G401 (cell line): Measurements from ENCODE around the gene MYADML2. TPM values are rescaled to one million over a fixed set of nuclear protein-coding genes. Genes with fewer than 3 reads are reported as not detected.
A peak's percentile ranks its signal among the peaks of the same experiment; 100 is the strongest.

Experiments
- DNase-seq: peaks from one replicate; pipeline ENCODE4 v3.0.0-alpha.2; 2015; ENCODE audit warnings: low spot score
- in situ Hi-C: cut with HindIII; loops from 2 replicates; pipeline ENCODE4 v1.10.0; 2016; ENCODE audit warnings: low sequenced_read_pairs, mixed read lengths
- total RNA-seq: library from RNA; depleted of rRNA; stranded (reverse); fragments of >200 nt; shearing (Covaris generic); gene quantifications from 2 replicates; pipeline ENCODE4 v1.2.3, GENCODE V29; 2014

Gene MYADML2
- total RNA-seq, 1 experiment from 2014 or later = not detected

DNA sequence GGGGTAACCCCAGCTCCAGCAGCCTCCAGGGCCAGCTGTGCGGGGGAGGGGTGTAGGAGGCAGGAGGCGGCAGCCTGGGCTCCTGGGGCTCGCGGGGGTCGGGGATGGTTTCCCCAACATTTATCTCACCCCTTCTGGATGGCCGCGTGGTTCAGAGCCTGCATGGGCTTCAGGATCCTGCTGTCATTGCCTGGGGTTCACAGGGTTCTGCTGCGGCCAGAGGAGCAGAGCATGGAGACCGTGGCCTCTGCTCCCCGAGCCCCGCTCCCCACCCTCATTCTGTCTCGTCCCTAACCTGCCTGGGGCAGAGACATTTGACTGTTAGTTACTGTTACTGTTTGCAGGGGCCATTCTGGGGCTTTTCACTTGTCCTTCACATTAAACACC, 4.9 kb downstream of the MYADML2 start:
- in situ Hi-C loops = no loop called here
- DNase-seq = no peak

DNA sequence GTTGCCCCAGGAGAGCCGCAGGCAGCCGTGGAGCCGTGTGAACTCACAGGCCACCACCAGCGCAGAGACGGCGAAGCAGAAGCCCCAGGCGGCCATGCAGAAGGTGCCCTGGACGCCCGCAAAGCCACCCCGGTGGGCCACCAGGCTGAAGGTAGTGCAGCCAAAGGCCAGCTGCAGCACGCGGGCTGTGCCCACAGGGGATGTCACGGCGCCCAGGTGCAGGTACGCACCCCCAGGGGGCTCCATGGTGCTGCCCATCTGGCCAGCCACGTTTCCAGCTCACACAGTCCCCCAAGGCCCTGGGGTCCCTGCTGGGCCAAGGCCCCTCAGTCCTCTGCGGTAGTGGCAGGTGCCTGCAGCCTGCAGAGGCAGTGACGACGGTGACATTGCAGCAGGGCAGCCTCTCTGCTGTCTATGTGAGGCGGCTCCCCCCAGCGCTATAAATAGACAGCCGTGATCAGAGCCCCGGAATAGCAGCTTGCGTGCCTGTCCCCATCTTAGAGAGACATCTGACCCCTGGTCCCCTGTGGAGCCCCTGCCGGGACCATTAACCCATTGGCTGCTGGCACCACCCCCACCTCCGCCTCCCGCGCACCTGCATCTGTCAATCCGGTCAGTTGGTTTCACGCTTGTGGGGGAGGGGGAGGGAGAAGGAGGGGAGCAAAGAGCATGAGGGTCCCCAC, 5.4 kb downstream of the MYADML2 start:
- DNase-seq = no peak
- in situ Hi-C loops = no loop called here

DNA sequence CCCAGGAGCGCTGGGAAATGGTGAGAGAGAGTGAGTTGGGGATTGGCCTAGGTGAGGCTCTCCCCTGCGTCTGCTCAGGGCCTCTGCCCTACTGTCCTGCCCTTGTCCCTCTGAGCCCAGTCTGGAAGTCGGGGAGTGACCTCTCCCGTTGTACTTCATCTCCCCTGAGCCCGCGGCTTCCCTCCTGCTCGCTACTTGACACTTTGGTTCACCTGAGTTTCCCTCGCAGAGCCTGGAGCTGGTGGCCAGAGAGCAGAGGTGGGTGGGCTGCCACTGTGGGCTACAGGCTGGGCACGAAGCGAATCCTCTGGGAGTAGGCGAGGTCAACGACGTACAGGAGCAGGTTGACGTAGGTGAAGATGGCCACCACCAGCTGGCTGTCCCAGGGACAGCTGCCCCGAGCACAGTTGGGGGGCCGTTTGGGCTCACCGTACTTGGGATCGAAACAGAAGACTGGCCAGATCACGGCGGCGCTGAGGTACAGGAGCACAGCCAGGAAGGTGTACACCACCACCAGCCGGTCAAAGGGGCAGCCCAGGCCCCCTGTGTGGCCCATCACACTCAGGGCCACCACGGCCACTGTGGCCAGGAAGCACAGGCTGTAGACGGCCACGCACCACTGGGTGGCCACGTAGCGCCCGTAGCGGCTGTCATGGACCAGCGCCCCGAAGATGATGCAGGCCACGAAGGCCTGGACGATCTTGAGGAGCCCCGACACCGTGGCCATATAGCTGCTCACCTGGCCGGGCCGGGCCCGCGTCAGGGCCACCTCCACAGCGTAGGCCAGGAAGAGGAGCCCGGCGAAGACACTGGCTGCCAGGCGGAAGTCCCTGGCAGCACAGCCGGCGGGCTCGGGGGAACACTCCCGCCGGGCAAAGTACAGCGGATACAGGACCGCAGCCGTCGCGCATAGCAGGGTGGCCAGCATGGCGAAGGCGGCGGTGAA, 6.2 kb downstream of the MYADML2 start:
- DNase-seq = no peak
- in situ Hi-C loops = no loop called here

DNA sequence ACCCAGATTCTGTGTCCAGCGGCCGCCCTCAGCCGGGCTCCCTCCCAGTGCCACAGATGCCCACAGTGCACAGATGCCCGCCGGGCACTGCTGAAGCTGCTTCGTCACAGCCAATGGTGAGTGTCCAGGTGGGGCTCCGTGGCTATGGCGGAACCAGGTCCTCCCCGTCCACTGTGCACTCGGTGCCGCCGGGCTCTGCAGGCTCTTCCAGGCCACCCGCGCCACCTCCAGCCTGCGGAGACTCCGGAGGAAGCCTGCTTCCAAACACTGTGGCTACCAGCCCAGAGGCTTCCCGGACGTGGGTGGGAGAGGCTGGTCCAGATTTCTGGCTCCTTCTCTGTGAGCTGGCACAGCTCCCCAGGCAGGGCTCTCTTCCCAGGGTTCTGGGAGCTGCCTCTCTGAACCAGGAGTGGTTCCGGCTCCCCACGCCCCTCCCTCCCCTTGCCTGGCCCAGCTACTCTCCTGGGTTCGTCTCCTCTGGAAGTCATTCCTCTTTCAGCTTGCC, 7.1 kb downstream of the MYADML2 start:
- peak; percentile 64 for DNase-seq
- in situ Hi-C loops = no loop called here

DNA sequence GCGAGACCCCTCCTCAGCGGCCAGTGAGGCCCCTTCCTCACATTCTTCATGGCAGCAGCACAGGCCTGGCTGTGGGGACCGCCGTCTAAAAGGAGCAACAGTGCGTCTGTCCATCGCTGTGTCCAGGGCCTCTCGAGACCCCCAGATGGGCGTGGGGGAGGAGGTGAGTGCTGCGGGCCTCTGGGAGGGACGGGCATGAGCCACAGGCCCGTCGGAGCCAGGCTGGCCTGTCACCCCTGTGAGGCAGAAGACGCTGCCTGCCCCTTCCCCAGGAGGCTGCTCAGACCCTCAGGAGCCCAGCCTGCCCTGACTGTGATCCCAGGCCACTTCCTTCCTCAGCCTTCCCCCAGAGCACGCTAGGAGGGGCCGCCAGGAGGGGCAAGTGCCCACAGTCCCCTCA, 7.8 kb downstream of the MYADML2 start:
- DNase-seq = no peak
- in situ Hi-C loops = no loop called here

DNA sequence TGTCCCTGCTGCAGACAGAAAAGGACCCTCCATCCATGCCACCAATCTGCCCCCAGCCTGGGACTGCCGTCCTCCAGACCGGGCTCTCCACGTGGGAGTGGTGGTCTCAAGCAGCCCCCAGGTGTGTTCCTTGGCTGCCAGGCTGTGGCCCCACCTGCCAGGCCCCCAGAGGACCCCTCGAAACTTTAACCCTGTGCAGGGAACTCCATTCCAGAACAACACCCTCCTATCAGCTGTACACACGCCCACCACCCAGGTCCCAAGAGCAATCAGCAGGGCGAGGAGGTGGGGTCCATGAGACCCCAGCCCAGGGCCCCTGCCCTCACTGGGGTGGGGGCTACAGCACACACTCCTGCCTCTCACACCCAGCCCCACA, 11.3 kb downstream of the MYADML2 start:
- no peak for DNase-seq
- in situ Hi-C loops = no loop called here

DNA sequence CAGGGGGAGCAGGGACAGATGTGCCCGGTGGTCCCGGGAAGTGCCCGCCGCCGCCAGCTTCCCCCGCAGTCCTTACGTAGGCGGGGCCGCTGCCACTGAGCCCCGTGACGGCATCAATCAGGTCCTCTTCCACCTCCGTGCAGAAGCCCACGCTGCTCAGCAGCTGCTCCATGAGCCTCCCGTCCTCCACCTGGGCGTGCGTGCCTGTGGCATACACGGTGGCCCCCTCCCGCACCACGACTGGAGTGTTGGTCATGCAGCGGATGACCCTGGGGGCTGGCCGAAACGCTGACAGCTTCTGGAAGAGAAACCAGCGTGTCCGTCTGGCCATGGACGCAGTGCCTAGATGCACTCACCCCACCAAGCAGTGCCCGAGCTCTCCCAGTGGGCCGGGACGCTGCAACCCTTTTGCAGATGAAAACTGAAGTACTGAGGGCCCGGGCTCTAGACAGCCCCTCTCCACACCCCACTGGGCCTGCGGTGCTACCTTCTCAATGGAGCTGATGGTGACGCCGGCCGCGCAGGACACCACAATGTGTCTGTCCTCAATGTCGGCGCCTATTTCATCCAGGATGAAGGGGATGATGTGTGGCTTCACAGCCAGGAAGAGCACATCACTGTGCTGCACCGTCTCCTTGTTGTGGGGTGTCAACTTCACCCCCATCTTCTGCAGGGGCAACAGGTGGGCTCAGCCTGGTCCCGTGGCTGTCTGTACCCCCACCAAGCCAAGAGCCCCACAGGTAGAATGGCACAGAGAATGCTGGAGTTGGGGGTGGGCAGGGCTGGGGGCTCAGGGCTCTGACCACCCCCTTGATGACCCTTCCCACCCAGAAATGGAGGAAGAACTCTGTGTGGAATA, 12.0 kb downstream of the MYADML2 start:
- no peak for DNase-seq
- in situ Hi-C loops = no loop called here

DNA sequence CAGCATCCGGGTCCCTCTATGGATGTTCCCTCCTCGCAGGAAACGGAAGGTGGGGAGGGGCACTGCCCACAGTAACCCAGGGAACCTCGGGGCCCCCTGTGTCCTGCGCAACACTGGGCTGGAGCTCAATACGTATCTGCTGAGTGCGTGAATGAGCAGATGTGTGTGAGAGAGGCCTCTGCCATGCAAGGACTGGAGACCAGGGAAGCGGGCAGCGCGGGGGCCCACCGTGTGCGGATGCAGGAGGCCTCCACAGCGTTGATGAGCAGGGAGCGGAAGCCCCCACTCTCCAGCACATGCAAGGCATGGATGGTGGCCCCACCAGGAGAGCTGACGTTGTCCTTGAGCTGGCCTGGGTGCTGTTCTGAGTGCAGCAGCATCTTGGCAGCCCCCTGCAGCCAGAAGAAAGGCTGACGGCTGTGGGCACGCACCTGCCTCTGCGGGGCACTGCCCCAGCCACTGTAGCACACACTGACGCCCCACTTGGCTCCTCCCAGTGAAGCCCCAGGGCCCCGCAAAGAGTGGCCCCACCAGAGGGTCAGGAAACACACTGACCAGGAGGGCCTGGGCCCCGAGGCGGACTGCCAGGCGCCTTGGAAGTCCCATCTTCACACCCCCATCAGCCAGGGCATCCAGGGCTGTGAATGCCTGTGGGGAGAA, 12.8 kb downstream of the MYADML2 start:
- DNase-seq = no peak
- in situ Hi-C loops = no loop called here

DNA sequence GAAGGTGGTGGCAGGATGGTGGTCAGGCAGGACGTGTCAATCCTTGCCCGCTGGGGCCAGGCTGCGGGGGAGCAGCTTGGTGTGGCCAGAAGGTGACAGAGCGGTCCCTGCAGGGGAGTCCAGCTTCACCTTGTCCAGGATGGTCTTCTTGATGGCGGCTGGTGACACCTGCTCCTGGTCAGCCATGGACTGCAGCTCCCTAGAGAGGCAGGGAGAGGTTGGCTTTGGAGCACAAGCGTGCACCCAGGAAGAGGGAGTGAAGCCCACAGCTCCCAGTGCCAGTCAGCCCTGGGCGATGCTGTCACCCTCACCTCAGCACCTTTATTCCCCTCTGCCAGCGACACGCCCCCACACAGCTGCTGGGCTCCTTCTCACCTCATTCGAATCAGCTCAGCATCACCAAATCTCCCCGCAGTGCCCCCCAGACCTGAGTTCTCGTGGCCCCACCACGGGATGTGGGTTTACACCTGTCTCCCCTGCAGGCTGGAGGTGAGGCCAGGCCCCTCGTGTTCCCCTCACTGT, 13.8 kb downstream of the MYADML2 start:
- in situ Hi-C loops = no loop called here
- DNase-seq = no peak

DNA sequence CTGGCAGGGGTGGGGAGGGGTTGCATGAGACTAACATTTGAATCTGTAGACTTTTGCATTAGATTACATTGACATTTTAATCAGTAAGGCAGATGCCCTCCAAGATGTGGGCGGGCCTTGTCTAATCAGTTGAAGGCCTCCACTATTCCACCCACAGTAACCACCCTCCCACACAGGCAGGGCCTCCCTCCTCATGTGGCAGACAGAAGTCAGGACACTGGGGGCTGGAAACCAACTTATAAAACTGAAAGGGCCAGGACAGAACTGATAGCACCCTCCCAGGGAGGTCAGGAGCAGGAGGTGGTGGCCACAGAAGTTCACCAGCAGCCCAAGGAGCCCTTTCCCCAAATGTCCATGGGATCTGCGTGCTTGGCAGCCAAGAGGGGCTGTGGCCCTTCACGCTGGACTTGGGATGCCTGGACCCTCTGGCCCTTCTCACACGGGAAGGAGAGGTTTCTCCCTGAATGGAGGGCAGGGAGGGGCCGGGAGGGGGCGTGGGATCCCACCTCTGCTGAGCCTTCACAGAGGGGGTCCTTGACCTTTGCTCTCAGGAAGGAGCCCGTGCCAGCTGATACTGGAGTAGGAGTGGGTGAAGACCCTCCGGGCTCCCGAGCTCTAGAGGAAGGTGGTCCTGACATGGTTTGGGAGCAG, 14.6 kb downstream of the MYADML2 start:
- in situ Hi-C loops = no loop called here
- no peak for DNase-seq

DNA sequence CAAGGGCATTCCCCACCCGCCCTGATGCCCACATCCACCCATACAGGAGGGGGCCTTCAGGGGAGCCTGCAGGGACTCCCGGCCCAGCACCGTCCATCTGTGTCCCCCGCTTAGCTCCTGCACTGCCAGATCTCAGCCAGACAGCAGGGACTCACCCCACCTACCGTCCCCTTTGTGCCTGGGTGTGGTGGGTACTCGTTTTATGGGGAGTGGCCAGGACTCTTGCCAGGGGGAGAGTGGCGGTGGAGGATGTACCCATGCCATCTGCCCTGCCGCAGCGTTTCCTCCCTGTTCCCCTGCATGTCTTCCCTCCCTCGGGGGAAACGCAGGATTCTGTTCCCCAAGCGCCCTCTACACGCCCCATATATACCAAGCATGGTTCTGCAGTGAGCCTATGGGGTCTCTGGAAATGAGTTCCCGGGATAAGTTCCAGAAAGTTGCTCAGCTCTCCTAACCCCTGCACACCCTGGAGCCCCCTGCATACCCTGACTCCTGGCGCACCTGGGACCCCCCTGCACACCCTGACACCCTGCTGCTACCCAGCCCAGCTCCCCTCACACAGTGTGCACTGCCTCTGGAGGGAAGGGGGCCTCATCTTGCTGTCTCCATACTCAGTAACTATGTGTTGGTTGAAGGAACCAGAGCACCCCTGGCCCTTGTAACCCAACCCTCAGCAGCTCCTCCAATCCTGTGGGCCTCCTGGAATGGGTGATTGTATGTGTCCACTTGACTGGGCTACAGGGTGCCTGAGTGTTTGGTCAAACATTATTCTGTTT, 15.3 kb downstream of the MYADML2 start:
- in situ Hi-C loops = no loop called here
- no peak for DNase-seq

DNA sequence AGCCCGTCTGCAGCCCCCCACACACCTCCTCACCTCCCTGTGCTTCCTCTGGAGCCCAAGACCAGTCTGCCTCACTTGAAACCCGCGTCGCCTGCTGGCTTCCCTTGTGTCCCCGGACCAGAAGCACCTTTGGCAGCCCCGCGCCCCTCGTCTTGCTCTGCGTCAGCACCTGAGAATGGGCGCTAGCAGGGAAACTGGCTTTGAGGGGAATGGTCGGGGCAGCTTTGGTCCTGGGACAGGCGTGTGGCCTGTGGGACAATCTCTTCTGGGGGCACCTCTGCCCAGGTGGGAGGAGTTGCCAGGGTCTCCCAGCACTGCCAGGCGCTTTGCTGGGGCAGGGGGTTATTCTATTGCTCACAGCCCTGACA, 15.9 kb downstream of the MYADML2 start:
- in situ Hi-C loops = no loop called here
- no peak for DNase-seq

DNA sequence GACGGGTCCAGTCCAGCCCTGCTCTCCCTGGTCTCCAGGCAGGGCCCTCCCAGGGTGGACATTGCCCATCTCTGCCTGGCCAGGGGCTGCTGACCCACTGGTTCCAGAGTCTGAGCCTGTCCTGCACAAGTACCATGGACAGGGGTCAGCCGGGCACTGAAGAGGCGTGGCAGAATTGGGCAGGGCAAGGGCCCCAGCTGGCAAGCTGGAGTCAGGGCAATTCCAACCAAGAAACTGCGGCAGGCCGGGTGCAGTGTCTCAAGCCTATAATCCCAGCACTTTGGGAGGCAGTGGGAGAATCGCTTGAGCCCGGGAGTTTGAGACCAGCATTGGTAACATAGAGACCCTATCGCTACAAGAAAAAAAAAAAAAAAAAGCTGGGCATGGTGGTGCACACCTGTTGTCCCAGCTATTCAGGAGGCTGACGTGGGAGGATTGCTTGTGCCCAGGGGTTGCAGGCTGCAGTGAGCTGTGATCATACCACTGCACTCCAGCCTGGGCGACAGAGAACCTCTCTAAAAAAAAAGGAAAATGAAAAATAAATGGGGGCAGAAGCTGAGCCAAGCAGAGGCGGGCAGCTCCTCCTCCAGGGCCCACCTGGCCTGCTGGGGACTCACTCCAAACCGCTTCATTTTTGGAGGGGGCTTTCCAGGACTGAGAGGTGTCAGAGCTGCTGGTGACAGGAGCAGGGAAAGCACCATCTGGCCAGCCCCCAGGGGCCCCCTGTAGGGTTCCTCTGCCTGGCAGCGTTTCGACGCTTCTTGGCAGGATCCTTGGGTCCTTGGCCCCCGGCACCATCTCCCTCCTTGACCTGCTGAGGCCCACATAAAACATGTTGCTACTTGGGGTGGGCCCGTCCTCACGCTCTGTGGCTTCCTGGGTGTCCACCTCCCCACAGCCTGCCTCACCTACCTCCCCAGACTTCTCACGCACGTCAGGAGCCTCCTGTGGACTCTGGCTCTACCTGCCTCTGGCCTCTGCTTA, 16.6 kb downstream of the MYADML2 start:
- in situ Hi-C loops = no loop called here
- DNase-seq = no peak

DNA sequence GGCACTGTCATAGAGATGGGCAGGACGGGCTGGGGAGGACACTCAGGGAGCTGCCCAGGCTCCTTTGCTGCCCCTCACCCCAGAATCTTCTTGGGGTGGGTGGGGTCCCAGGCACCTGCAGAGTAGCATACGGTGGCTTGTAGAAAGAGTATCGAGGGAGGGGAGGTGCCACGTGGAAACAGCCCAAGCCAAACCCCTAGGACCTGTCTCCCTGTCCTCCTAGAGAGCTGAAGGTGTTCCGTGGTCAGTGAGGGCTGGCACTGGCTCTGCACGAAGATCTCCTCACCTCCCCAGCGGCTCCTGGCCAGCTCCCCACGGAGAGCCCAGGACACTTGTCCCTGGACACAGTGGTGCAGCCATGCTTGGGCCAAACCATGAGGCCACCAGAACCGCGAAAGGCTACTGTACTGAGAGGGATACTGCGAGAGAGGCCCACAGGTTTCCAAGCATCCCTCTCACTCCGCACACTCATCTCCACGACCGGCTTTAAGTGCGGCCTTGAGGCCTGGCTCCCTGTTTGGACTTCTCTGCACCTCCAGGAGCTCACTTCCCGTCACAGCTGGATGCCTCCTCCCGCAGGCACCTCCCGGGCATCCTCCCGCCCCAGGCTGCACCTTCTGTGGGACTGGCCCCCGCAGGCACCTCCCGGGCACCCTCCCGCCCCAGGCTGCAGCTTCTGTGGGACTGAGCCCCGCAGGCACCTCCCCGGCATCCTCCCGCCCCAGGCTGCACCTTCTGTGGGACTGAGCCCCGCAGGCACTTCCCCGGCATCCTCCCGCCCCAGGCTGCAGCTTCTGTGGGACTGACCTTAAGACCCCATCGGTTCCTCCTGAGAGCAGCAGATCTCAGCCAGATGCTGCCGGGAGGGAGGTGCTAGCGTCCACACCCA, 17.5 kb downstream of the MYADML2 start:
- in situ Hi-C loops = no loop called here
- DNase-seq = no peak

DNA sequence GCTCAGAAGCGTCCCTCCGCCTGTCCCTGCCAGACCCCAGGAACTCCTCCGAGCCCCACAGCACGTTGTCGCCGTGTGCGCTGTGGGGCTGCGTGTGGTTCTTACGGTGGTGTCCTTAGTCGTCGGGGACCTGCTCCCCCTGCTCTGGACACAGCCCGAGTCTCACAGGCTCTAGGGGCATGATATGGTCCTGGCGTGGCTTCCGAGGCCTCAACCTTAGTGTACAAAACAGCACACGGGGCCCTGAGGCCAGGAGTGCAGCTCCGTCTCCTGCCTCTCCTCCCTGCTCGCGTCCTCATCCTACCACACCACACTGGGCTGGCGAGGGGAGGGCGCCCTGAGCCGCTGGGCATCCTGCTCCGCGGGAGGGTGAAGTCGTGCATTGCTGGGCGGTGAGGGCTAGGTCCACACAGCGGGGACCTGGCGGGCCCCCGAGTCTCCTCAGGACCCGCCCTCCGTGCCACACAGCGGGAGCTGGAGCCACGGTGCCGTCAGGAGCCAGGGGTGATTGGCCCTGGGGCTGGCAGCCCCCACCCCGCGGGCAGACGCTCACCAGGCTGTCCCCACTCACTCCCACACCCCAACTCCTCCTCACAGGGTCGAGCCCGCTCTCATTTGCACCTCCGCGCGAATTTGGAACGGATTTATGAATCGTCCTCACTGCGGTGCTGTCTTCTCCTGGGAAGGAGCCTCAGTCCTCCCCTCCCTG, 18.3 kb downstream of the MYADML2 start:
- in situ Hi-C loops = no loop called here
- no peak for DNase-seq
